ENCODE measurements around the gene SLC25A21. TPM values are rescaled to one million over a fixed set of nuclear protein-coding genes. Genes with fewer than 3 reads are reported as not detected.

SLC25A21 gene
- total RNA-seq, 6 experiments from 2014 or later, result 0.09 to 0.37 (median 0.18) TPM; not detected in 1

GRCh38 chr14:36757734-36758601 is 414.4 kb downstream of the SLC25A21 start:
- Histone ChIP-seq H3K36me3 (no peaks in the 10 kb centered on the region), H3K27ac (no peak overlapping the region), H3K9me3 (no peaks in the 10 kb centered on the region), H3K4me3 (no peak overlapping the region), H3K4me1 (no peaks in the 10 kb centered on the region), H3K27me3 (no peaks in the 10 kb centered on the region)
- DNase-seq (no peak), ATAC-seq (no peak)
- TF ChIP-seq POLR2A (IDR thresholded peaks at IDR 0.05) (no peak), CTCF (IDR thresholded peaks at IDR 0.05) (no peak)
- 67% methylated on average over 6 of the region's 6 CpGs for WGBS (ENCODE audit: insufficient coverage, low coverage, low lambda C conversion rate, missing lambda C conversion rate)
- intact Hi-C loops (cut with DNase I), result no loop called here

- H3K4me1 ChIP-seq, result no peaks in the 10 kb centered on the region
- no peak overlapping the region for H3K4me3 ChIP-seq
- H3K27me3 ChIP-seq, result no peaks in the 10 kb centered on the region
- DNase-seq (no peak), ATAC-seq (no peak)
- TF ChIP-seq POLR2A (IDR thresholded peaks at IDR 0.05) (no peak), CTCF (IDR thresholded peaks at IDR 0.05) (no peak)
- H3K9me3 ChIP-seq, result no peaks in the 10 kb centered on the region
- intact Hi-C loops (cut with DNase I), result no loop called here
- no peaks in the 10 kb centered on the region for H3K36me3 ChIP-seq
- WGBS (ENCODE audit: insufficient coverage, low coverage, low lambda C conversion rate, missing lambda C conversion rate), result 84% methylated on average over 12 of the region's 12 CpGs
- no peak overlapping the region for H3K27ac ChIP-seq
These were observed 416.2 kb downstream of the SLC25A21 start for GRCh38 chr14:36756226-36756625.

GRCh38 chr14:36755756-36756155 is 416.6 kb downstream of the SLC25A21 start:
- Histone ChIP-seq H3K4me1 (no peaks in the 10 kb centered on the region), H3K36me3 (no peaks in the 10 kb centered on the region), H3K4me3 (no peak overlapping the region), H3K9me3 (no peaks in the 10 kb centered on the region), H3K27ac (no peak overlapping the region), H3K27me3 (no peaks in the 10 kb centered on the region)
- DNase-seq (no peak), ATAC-seq (no peak)
- TF ChIP-seq POLR2A (IDR thresholded peaks at IDR 0.05) (no peak), CTCF (IDR thresholded peaks at IDR 0.05) (no peak)
- intact Hi-C loops (cut with DNase I), result no loop called here

GRCh38 chr14:36751920-36752319 is 420.5 kb downstream of the SLC25A21 start:
- intact Hi-C loops (cut with DNase I), result no loop called here
- no peak for DNase-seq
- H3K4me1 ChIP-seq, result no peaks in the 10 kb centered on the region
- no peak for ATAC-seq
- TF ChIP-seq POLR2A (IDR thresholded peaks at IDR 0.05), result no peak
- TF ChIP-seq CTCF (IDR thresholded peaks at IDR 0.05), result no peak
- no peak overlapping the region for H3K4me3 ChIP-seq
- H3K27me3 ChIP-seq, result no peaks in the 10 kb centered on the region
- WGBS (ENCODE audit: insufficient coverage, low coverage, low lambda C conversion rate, missing lambda C conversion rate), result 72% methylated on average over 3 of the region's 3 CpGs
- H3K9me3 ChIP-seq, result no peaks in the 10 kb centered on the region
- H3K27ac ChIP-seq, result no peak overlapping the region
- H3K36me3 ChIP-seq, result no peaks in the 10 kb centered on the region
